Lower lobe of right lung (tissue), 2 donors: ENCODE measurements around the gene PLA2G12B. TPM values are rescaled to one million over a fixed set of nuclear protein-coding genes. Genes with fewer than 3 reads are reported as not detected.

ENCODE experiments used
- ATAC-seq, 2 donors: fragments of 200-7000 bp; cut with Tn5 transposase; one replicate each; pipeline ENCODE4 v1.9.1; 2020 to 2022; ENCODE audit warnings: mild to moderate bottlenecking in 2 of 2, moderate library complexity in 2 of 2
- DNase-seq: peaks from one replicate; pipeline ENCODE4 v3.0.0-alpha.2; 2020
- H3K27ac ChIP-seq: fragments of 200-600 bp; one replicate; pipeline ENCODE4 v1.8.0; 2022
- H3K27me3 ChIP-seq: fragments of 200-600 bp; one replicate; pipeline ENCODE4 v1.8.0; 2022; ENCODE audit warnings: low read depth
- H3K36me3 ChIP-seq: fragments of 200-600 bp; one replicate; pipeline ENCODE4 v1.8.0; 2022; ENCODE audit warnings: mild to moderate bottlenecking
- H3K4me1 ChIP-seq: fragments of 200-600 bp; one replicate; pipeline ENCODE4 v1.8.0; 2022
- H3K4me3 ChIP-seq: fragments of 200-600 bp; one replicate; pipeline ENCODE4 v1.8.0; 2022; ENCODE audit warnings: mild to moderate bottlenecking
- H3K9me3 ChIP-seq: fragments of 200-600 bp; one replicate; pipeline ENCODE4 v1.8.0; 2022
- CTCF ChIP-seq: fragments of 200-600 bp; IDR thresholded peaks from one replicate; pipeline ENCODE4 v1.8.0; 2022; ENCODE audit warnings: antibody characterized with exemption, mild to moderate bottlenecking
- intact Hi-C: fragments of 100-400 bp; cut with DNase I; formaldehyde crosslinking; loops from one replicate; pipeline ENCODE4 v1.11.0; 2022
- total RNA-seq: library from RNA; stranded (reverse); fragmentation: NEBNext Ultra II Directional; extraction: Animal tissue kit (Norgen Biotek cat#: 25700); gene quantifications from one replicate; pipeline ENCODE4 v1.2.1, GENCODE V29; 2021
- donor health status: DM: no; HTN: yes; CAD: no; lungs with severe emphysema.

PLA2G12B gene
- total RNA-seq, 1 donor from 2014 or later: 2.0 TPM

GRCh38 chr10:72981882-72982529, 27.4 kb upstream of the PLA2G12B start:
- Histone ChIP-seq H3K4me3 (no peak overlapping the region), H3K4me1 (no peaks in the 10 kb centered on the region), H3K36me3 (no peaks in the 10 kb centered on the region), H3K27me3 (no peaks in the 10 kb centered on the region), H3K27ac (no peak overlapping the region), H3K9me3 (peaks cover 31% of the 10 kb centered on the region)
- DNase-seq: no peak
- intact Hi-C loops: no loop called here
- TF ChIP-seq CTCF: no peak
- peak in 1 of 2 donors; percentile 11 for ATAC-seq

GRCh38 chr10:72981028-72981881, 26.6 kb upstream of the PLA2G12B start:
- H3K36me3 ChIP-seq: no peaks in the 10 kb centered on the region
- no peaks in the 10 kb centered on the region for H3K4me1 ChIP-seq
- intact Hi-C loops: no loop called here
- TF ChIP-seq CTCF: no peak
- DNase-seq (no peak), ATAC-seq (no peak)
- H3K27ac ChIP-seq: no peak overlapping the region
- H3K9me3 ChIP-seq: peaks cover 39% of the 10 kb centered on the region
- no peak overlapping the region for H3K4me3 ChIP-seq
- no peaks in the 10 kb centered on the region for H3K27me3 ChIP-seq

GRCh38 chr10:72980348-72980747, 25.7 kb upstream of the PLA2G12B start:
- no peak overlapping the region for H3K27ac ChIP-seq
- TF ChIP-seq CTCF: no peak
- DNase-seq: no peak
- H3K36me3 ChIP-seq: no peaks in the 10 kb centered on the region
- intact Hi-C loops: no loop called here
- peaks cover 47% of the 10 kb centered on the region for H3K9me3 ChIP-seq
- no peaks in the 10 kb centered on the region for H3K27me3 ChIP-seq
- ATAC-seq: no peak
- no peaks in the 10 kb centered on the region for H3K4me1 ChIP-seq
- H3K4me3 ChIP-seq: no peak overlapping the region

- intact Hi-C loops: no loop called here
- H3K4me3 ChIP-seq: no peak overlapping the region
- H3K9me3 ChIP-seq: peaks cover 47% of the 10 kb centered on the region
- no peak overlapping the region for H3K27ac ChIP-seq
- no peaks in the 10 kb centered on the region for H3K4me1 ChIP-seq
- ATAC-seq (no peak), DNase-seq (no peak)
- no peak for TF ChIP-seq CTCF
- no peaks in the 10 kb centered on the region for H3K27me3 ChIP-seq
- H3K36me3 ChIP-seq: no peaks in the 10 kb centered on the region
Measured at GRCh38 chr10:72979709-72980108, 25.1 kb upstream of the PLA2G12B start.

GRCh38 chr10:72976886-72977285, 22.3 kb upstream of the PLA2G12B start:
- H3K4me1 ChIP-seq: no peaks in the 10 kb centered on the region
- no peak for TF ChIP-seq CTCF
- intact Hi-C loops: no loop called here
- no peak for DNase-seq
- ATAC-seq: no peak
- H3K36me3 ChIP-seq: no peaks in the 10 kb centered on the region
- H3K4me3 ChIP-seq: no peak overlapping the region
- peaks cover 47% of the 10 kb centered on the region for H3K9me3 ChIP-seq
- no peaks in the 10 kb centered on the region for H3K27me3 ChIP-seq
- H3K27ac ChIP-seq: no peak overlapping the region
